ENCODE data around the gene ABHD17B. TPM values are rescaled to one million over a fixed set of nuclear protein-coding genes. Genes with fewer than 3 reads are reported as not detected.

ABHD17B gene
- total RNA-seq, 2 experiments from 2014 or later = 31.0 to 47.7 TPM

GRCh38 chr9:71859939-71860338 lies 51.1 kb downstream of the ABHD17B start:
- intact Hi-C loops (cut with micrococcal nuclease; ENCODE audit: unreplicated experiment) = no loop called here
- Histone ChIP-seq H3K36me3 (ENCODE audit: insufficient read depth, low read length) (peaks cover 60% of the 10 kb centered on the region), H3K4me3 (ENCODE audit: low read depth, low read length, poor library complexity, severe bottlenecking) (no peak overlapping the region), H3K9me2 (ENCODE audit: insufficient read depth, low read length) (no peaks in the 10 kb centered on the region), H2AFZ (ENCODE audit: low read length) (no peak overlapping the region), H3K4me2 (ENCODE audit: low read length) (no peak overlapping the region), H3K79me2 (ENCODE audit: insufficient read depth, low read depth, low read length) (no peaks in the 10 kb centered on the region), H4K20me1 (ENCODE audit: insufficient read depth, low read length) (no peaks in the 10 kb centered on the region), H3K4me1 (ENCODE audit: insufficient read depth, low read length, poor library complexity, severe bottlenecking) (peaks cover 9% of the 10 kb centered on the region), H3K27ac (ENCODE audit: low read depth, low read length, poor library complexity, severe bottlenecking) (no peak overlapping the region), H3K9me3 (ENCODE audit: low read length) (peaks cover 30% of the 10 kb centered on the region)
- POLR2A ChIA-PET = interaction anchor here (0.7 to 1.3 kb wide), 4 partner anchors 10 to 44 kb away, joined by 3 read pairs; no protein-coding TSS in a partner anchor
- TF ChIP-seq EZH2phosphoT487 (IDR thresholded peaks at IDR 0.05; ENCODE audit: borderline replicate concordance, low read depth, low read length) (no peak), CTCF (conservative IDR thresholded peaks at IDR 0.05; ENCODE audit: low read length) (no peak)
- CTCF ChIA-PET (ENCODE audit: unreplicated experiment) = no interaction called here
- DNase-seq (ENCODE audit: low spot score) = no peak
- no TSS peak for BruUV-seq (replicated peaks)

GRCh38 chr9:71858812-71859211 lies 52.2 kb downstream of the ABHD17B start:
- Histone ChIP-seq H3K9me2 (ENCODE audit: insufficient read depth, low read length) (no peaks in the 10 kb centered on the region), H3K79me2 (ENCODE audit: insufficient read depth, low read depth, low read length) (no peaks in the 10 kb centered on the region), H3K36me3 (ENCODE audit: insufficient read depth, low read length) (peaks cover 51% of the 10 kb centered on the region), H2AFZ (ENCODE audit: low read length) (no peak overlapping the region), H3K27ac (ENCODE audit: low read depth, low read length, poor library complexity, severe bottlenecking) (no peak overlapping the region), H3K9me3 (ENCODE audit: low read length) (peaks cover 30% of the 10 kb centered on the region), H3K4me3 (ENCODE audit: low read depth, low read length, poor library complexity, severe bottlenecking) (no peak overlapping the region), H3K4me2 (ENCODE audit: low read length) (no peak overlapping the region), H3K4me1 (ENCODE audit: insufficient read depth, low read length, poor library complexity, severe bottlenecking) (peaks cover 9% of the 10 kb centered on the region), H4K20me1 (ENCODE audit: insufficient read depth, low read length) (no peaks in the 10 kb centered on the region)
- ChIA-PET CTCF (ENCODE audit: unreplicated experiment) (no interaction called here), POLR2A (interaction anchor here (0.8 kb wide), 1 partner anchor 41 kb away, joined by 3 read pairs; no protein-coding TSS in a partner anchor)
- no TSS peak for BruUV-seq (replicated peaks)
- TF ChIP-seq EZH2phosphoT487 (IDR thresholded peaks at IDR 0.05; ENCODE audit: borderline replicate concordance, low read depth, low read length) (no peak), CTCF (conservative IDR thresholded peaks at IDR 0.05; ENCODE audit: low read length) (no peak)
- no peak for DNase-seq (ENCODE audit: low spot score)
- intact Hi-C loops (cut with micrococcal nuclease; ENCODE audit: unreplicated experiment) = no loop called here

GRCh38 chr9:71858102-71858798 lies 52.7 kb downstream of the ABHD17B start:
- no TSS peak for BruUV-seq (replicated peaks)
- Histone ChIP-seq H3K9me3 (ENCODE audit: low read length) (peaks cover 30% of the 10 kb centered on the region), H2AFZ (ENCODE audit: low read length) (no peak overlapping the region), H3K27ac (ENCODE audit: low read depth, low read length, poor library complexity, severe bottlenecking) (no peak overlapping the region), H3K4me3 (ENCODE audit: low read depth, low read length, poor library complexity, severe bottlenecking) (no peak overlapping the region), H4K20me1 (ENCODE audit: insufficient read depth, low read length) (no peaks in the 10 kb centered on the region), H3K4me1 (ENCODE audit: insufficient read depth, low read length, poor library complexity, severe bottlenecking) (peaks cover 9% of the 10 kb centered on the region), H3K36me3 (ENCODE audit: insufficient read depth, low read length) (peaks cover 45% of the 10 kb centered on the region), H3K79me2 (ENCODE audit: insufficient read depth, low read depth, low read length) (no peaks in the 10 kb centered on the region), H3K9me2 (ENCODE audit: insufficient read depth, low read length) (no peaks in the 10 kb centered on the region), H3K4me2 (ENCODE audit: low read length) (no peak overlapping the region)
- DNase-seq (ENCODE audit: low spot score) = no peak
- TF ChIP-seq EZH2phosphoT487 (IDR thresholded peaks at IDR 0.05; ENCODE audit: borderline replicate concordance, low read depth, low read length) (no peak), CTCF (conservative IDR thresholded peaks at IDR 0.05; ENCODE audit: low read length) (no peak)
- POLR2A ChIA-PET = interaction anchor here (0.5 to 0.7 kb wide), 2 partner anchors 13 to 338 kb away, joined by 3 read pairs; no protein-coding TSS in a partner anchor
- CTCF ChIA-PET (ENCODE audit: unreplicated experiment) = no interaction called here
- intact Hi-C loops (cut with micrococcal nuclease; ENCODE audit: unreplicated experiment) = no loop called here

Measured in OCI-LY7 (cell line).